ENCODE results near the gene MPLKIP. TPM values are rescaled to one million over a fixed set of nuclear protein-coding genes. Genes with fewer than 3 reads are reported as not detected.

The MPLKIP gene
- total RNA-seq, result 57.2 and 83.9 TPM in 2 replicates

GRCh38 chr7:40134428-40135316 lies at the start of gene MPLKIP, which contains the start of gene SUGCT:
Gene MPLKIP, minus strand, starts transcription at chr7:40134622. Its CDS starts 55 bp downstream, at chr7:40134567.
Gene SUGCT, plus strand, starts transcription at chr7:40135005.

Other genes starting within 250 kb of the MPLKIP start
- 18.7 and 27.8 TPM in 2 replicates for gene CDK13, start 184.4 kb downstream of the MPLKIP start, total RNA-seq
- gene SUGCT, start 383 bp upstream of the MPLKIP start, total RNA-seq, result 1.7 and 5.0 TPM in 2 replicates